ENCODE data around the gene SLC7A9. TPM values are rescaled to one million over a fixed set of nuclear protein-coding genes. Genes with fewer than 3 reads are reported as not detected.

Gene SLC7A9
- under 1 TPM in 1 of 4 donors, not detected in 3; 0.44 TPM for total RNA-seq

DNA sequence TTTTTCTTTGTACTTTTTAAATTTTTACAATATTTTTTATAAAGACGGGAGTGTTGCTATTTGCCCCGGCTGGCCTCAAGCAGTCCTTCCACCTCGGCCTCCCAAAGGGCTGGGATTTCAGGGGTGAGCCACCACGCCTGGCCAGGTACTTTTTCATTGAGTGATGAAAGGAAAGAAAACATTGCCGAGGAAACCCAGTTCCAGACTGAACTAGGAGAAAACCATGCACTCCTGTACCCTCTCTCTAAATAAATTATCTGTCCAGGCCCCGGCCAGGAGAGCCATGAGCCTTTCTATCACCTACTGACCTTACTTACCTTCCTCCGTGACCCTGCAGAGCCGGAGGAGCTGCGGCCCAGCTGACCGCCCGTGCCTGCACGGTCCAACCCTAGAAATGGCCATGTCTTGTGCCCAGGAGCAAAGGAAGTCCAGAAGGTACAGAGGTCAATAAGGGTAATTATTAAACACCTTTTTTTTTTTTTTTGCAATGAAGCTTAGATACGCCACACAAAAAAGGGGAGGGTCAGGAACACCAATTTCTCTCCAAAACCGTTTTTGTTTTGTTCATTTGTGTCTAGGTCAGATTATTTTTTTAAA lies at the start of gene SLC7A9:
TSS of gene SLC7A9 (minus strand) at position 399 of the 597 bp plus-strand sequence. CDS start 1,233 bp downstream, outside the sequence.
- no peaks in the 10 kb centered on the region for H3K9me3 ChIP-seq
- TF ChIP-seq POLR2A (IDR thresholded peaks at IDR 0.05): no peak
- H3K4me1 ChIP-seq: no peaks in the 10 kb centered on the region
- intact Hi-C loops (cut with DNase I; ENCODE audit: low total_unique reads): no loop called here
- no peaks in the 10 kb centered on the region for H3K36me3 ChIP-seq
- no peak for ATAC-seq
- no peak within 1 kb of the TSS for H3K27ac ChIP-seq
- H3K27me3 ChIP-seq: no peaks in the 10 kb centered on the region
- DNase-seq: no peak
- in situ Hi-C loops (cut with MboI; ENCODE audit: low sequenced_read_pairs in 4 of 4): no loop called here
- no peak within 1 kb of the TSS for H3K4me3 ChIP-seq

GRCh38 chr19:32919365-32919764 lies 49.8 kb upstream of the SLC7A9 start:
- no peak overlapping the region for H3K4me3 ChIP-seq
- ATAC-seq: no peak

GRCh38 chr19:32917616-32917996 lies 48.0 kb upstream of the SLC7A9 start:
- H3K36me3 ChIP-seq: peaks cover 0 to 30% of the 10 kb centered on the region in 2 donors
- no peak for TF ChIP-seq CTCF (IDR thresholded peaks at IDR 0.05 in 4 of 5, conservative IDR thresholded peaks at IDR 0.05 in 1 of 5)
- TF ChIP-seq POLR2A (IDR thresholded peaks at IDR 0.05): no peak
- intact Hi-C loops (cut with DNase I; ENCODE audit: low total_unique reads): no loop called here

More at GRCh38 chr19:32919365-32919764, 49.8 kb upstream of the SLC7A9 start:
- Histone ChIP-seq H3K36me3 (peaks cover 0 to 27% of the 10 kb centered on the region in 2 donors), H3K27me3 (no peaks in the 10 kb centered on the region), H3K9me3 (no peaks in the 10 kb centered on the region), H3K27ac (no peak overlapping the region), H3K4me1 (no peaks in the 10 kb centered on the region)
- TF ChIP-seq POLR2A (IDR thresholded peaks at IDR 0.05) (no peak), CTCF (IDR thresholded peaks at IDR 0.05 in 4 of 5, conservative IDR thresholded peaks at IDR 0.05 in 1 of 5) (no peak)
- in situ Hi-C loops (cut with MboI; ENCODE audit: low sequenced_read_pairs in 4 of 4): no loop called here
- no peak for DNase-seq
- intact Hi-C loops (cut with DNase I; ENCODE audit: low total_unique reads): no loop called here

GRCh38 chr19:32916969-32917615 lies 47.5 kb upstream of the SLC7A9 start:
- intact Hi-C loops (cut with DNase I; ENCODE audit: low total_unique reads): no loop called here
- Histone ChIP-seq H3K27ac (no peak overlapping the region), H3K9me3 (no peaks in the 10 kb centered on the region), H3K4me3 (no peak overlapping the region), H3K27me3 (no peaks in the 10 kb centered on the region), H3K4me1 (no peaks in the 10 kb centered on the region), H3K36me3 (peaks cover 0 to 26% of the 10 kb centered on the region in 2 donors)
- TF ChIP-seq POLR2A (IDR thresholded peaks at IDR 0.05) (no peak), CTCF (IDR thresholded peaks at IDR 0.05 in 4 of 5, conservative IDR thresholded peaks at IDR 0.05 in 1 of 5) (no peak)
- in situ Hi-C loops (cut with MboI; ENCODE audit: low sequenced_read_pairs in 4 of 4): no loop called here
- DNase-seq (no peak), ATAC-seq (no peak)

More at GRCh38 chr19:32917616-32917996, 48.0 kb upstream of the SLC7A9 start:
- Histone ChIP-seq H3K4me1 (no peaks in the 10 kb centered on the region), H3K27me3 (no peaks in the 10 kb centered on the region), H3K4me3 (no peak overlapping the region), H3K27ac (no peak overlapping the region), H3K9me3 (no peaks in the 10 kb centered on the region)
- no peak for ATAC-seq
- DNase-seq: no peak
- in situ Hi-C loops (cut with MboI; ENCODE audit: low sequenced_read_pairs in 4 of 4): no loop called here

DNA sequence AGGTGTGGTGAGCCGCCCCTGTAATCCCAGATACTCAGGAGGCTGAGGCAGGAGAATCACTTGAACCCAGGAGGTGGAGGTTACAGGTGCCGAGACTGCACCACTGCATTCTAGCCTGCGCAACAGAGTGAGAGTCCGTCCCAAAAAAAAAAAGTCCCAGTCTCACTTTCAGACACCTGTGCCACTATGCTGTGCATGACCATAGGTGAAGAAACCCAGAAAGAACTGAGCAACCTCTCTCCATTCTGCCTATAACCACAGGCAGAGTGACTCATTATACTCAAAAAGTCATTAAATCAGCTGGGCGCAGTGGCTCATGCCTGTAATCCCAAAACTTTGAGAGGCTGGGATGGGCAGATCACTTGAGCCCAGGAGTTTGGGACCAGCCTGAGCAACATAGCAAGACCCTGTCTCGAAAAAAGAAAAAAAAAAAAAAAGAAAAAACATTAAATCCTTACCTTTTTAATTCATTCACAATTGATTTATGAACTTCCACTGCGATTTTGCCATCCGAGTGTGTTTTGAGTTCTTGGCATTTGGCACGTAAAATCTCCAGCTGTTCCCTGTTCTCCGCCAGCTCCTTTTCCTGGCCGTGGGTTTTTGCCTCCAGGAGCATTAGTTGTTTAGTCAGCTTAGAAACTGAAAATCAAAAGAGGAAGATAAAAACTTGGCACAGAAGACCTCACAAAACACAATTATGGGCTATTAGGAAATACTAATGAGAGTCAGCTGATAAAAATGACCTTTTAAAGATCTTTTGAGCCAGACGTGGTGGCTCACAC lies 45.5 kb upstream of the SLC7A9 start:
- intact Hi-C loops (cut with DNase I; ENCODE audit: low total_unique reads): no loop called here
- in situ Hi-C loops (cut with MboI; ENCODE audit: low sequenced_read_pairs in 4 of 4): no loop called here
- H3K36me3 ChIP-seq: peaks cover 0 to 25% of the 10 kb centered on the region in 2 donors

More for the DNA sequence above, 45.5 kb upstream of the SLC7A9 start:
- H3K4me1 ChIP-seq: no peaks in the 10 kb centered on the region
- H3K4me3 ChIP-seq: no peak overlapping the region
- TF ChIP-seq POLR2A (IDR thresholded peaks at IDR 0.05) (no peak), CTCF (IDR thresholded peaks at IDR 0.05 in 4 of 5, conservative IDR thresholded peaks at IDR 0.05 in 1 of 5) (no peak)
- H3K27me3 ChIP-seq: no peaks in the 10 kb centered on the region
- DNase-seq (no peak), ATAC-seq (no peak)
- H3K27ac ChIP-seq: no peak overlapping the region
- H3K9me3 ChIP-seq: no peaks in the 10 kb centered on the region

Measured in gastrocnemius medialis (tissue), 4 donors.